ENCODE results near the gene KRT5.

DNA sequence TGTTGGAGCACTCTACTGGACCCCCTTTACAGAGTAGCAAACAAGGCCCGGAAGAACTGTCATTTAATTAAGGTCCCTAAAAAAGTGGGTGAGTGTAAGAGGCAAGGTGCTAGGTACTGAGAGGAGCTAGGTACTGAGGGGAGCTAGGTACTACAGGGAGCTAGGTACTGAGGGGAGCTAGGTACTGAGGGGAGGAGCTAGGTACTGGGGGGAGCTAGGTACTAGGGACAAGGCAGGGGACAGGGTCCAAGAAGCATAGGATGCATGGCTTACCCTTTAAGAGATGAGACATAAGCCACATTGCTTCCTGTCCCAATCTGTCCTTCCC lies 4.9 kb downstream of the KRT5 start:
- TF ChIP-seq, protein P1, sequence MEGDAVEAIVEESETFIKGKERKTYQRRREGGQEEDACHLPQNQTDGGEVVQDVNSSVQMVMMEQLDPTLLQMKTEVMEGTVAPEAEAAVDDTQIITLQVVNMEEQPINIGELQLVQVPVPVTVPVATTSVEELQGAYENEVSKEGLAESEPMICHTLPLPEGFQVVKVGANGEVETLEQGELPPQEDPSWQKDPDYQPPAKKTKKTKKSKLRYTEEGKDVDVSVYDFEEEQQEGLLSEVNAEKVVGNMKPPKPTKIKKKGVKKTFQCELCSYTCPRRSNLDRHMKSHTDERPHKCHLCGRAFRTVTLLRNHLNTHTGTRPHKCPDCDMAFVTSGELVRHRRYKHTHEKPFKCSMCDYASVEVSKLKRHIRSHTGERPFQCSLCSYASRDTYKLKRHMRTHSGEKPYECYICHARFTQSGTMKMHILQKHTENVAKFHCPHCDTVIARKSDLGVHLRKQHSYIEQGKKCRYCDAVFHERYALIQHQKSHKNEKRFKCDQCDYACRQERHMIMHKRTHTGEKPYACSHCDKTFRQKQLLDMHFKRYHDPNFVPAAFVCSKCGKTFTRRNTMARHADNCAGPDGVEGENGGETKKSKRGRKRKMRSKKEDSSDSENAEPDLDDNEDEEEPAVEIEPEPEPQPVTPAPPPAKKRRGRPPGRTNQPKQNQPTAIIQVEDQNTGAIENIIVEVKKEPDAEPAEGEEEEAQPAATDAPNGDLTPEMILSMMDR (conservative IDR thresholded peaks at IDR 0.05), result no peak
- TF ChIP-seq EZH2 (IDR thresholded peaks at IDR 0.05; ENCODE audit: low read depth), result no peak

All from PC-9 (cell line).